Hepatocyte (in vitro differentiated cells): ENCODE measurements around the gene CCDC83.

Source experiments
- CTCF ChIP-seq: fragments of 200-600 bp; sonication (generic); IDR thresholded peaks from 2 replicates; pipeline ENCODE4 v1.5.1; 2016; ENCODE audit warnings: antibody characterized with exemption, mild to moderate bottlenecking; ENCODE audit not compliant: poor library complexity
- EZH2 ChIP-seq: fragments of 200-600 bp; sonication (generic); IDR thresholded peaks from 2 replicates; pipeline ENCODE4 v1.6.1; 2016; ENCODE audit warnings: antibody characterized with exemption, mild to moderate bottlenecking, borderline replicate concordance

GRCh38 chr11:85809191-85809590 lies 46.0 kb upstream of the CCDC83 start:
- no peak for TF ChIP-seq CTCF
- no peak for TF ChIP-seq EZH2
